GM19099 (cell line): ENCODE measurements around the gene TMEM184A.

ENCODE experiments used
- POLR2A ChIP-seq: IDR thresholded peaks from 3 replicates; pipeline ENCODE4 v1.6.1; 2011; ENCODE audit warnings: low read depth; ENCODE audit not compliant: insufficient read length; ENCODE audit errors: extremely low read depth

Gene TMEM184A

GRCh38 chr7:1533547-1534329 lies 22.3 kb downstream of the TMEM184A start:
- no peak for TF ChIP-seq POLR2A

DNA sequence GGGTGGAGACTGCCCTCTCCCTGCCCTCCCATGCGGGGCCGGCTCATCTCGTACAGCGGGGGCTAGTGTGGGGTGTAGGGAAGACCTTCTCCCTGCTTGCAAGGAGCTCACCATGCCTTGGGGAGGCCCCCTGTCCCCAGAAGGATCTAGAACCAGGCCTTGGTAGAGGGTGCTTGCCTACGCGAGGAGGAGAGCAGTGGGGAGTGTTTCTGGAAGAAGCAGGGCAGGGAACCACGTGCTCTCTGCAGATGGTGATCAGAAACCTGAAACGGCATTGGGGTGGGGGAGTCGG lies 22.8 kb downstream of the TMEM184A start:
- TF ChIP-seq POLR2A, result no peak

DNA sequence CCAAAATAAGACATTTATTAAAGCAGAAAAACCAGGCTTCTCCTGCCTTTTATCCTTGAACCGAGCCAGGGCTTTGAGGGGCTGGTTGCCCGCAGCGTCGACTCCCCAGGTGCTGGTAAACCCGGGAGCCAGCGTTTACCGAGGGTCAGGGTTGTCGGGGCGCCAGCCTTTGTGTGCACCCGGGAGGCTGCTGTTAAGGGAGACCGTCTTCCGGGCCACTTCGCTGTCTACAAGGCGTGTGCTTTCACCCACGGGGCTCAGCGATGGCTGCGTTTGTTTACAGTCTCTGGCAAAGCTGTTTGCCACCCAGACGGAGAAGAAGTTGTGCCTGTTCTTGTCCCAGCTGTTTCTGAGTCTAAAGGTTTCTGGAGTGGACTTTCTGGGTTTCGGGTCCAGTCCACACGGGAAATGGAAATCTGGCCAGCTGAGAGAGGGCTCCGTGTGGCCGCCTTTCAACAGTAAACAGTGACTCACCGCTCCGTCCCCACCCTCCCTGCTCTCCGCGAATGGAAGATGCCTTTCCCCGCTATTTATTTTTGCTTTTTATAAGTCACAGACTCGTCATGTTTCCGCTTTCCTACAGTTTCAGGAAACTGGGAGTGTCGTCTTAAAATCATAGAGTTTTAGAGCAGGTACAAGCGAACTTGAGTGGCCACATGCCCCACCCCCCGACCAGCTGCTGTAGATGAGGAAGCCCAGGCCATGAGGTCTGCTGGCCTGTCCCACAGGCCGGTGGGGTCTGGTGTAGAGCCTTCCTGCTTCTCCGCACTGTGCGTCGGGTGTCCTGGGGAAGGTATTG lies 23.4 kb downstream of the TMEM184A start:
- TF ChIP-seq POLR2A, result no peak

GRCh38 chr7:1531979-1532455 lies 24.0 kb downstream of the TMEM184A start:
- no peak for TF ChIP-seq POLR2A

DNA sequence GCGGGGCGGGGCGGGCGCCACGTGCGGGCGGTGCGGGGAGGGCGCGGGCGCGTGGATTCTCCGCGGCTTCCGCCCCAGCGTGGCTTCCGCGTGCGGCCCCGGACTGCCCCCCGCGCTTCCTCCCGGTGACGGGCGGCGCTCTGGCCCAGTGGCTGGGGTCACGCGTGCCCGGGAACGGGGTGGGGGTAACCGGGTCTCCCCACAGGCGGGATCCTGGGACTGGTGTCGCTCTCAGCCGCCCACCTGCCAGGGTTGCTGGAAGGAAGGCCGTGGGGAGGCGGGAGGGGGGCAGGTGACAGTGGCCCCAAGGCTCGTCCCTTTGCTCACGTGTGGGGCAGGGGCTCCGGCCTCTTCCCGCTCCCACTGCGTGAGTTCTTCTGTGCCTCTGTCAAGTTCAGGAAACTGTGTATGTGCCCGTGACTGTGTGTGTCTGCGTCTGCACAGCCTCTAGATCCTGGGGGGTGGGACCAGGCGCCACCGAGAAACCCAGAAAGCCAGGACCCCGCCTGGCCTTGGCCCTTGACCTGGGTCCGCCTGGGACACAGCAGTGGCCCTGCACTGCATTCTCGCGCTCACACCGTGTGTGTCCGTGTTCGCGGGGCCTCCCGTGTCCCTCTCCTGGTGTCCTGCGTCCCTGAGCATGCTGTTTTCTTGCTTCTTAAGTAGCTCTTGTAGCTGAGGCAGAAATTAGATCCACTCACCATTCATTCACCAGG lies 24.6 kb downstream of the TMEM184A start:
- no peak for TF ChIP-seq POLR2A

DNA sequence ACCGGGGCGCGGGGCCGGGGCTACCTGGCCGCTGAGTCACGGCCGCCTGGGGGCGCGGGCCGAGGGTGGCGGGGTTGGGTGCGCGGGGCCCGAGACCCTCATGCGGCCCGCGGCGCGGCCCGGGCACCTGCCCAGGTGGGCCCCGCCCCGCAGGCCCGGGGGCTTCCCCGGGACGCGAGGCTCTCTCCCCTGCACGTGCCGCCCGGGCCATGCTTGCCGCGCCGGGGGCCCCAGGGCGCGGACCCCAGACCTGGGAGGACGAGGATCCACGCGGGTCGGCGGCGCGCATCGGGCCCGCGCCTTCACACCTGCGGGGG lies 25.1 kb downstream of the TMEM184A start:
- TF ChIP-seq POLR2A, result no peak

DNA sequence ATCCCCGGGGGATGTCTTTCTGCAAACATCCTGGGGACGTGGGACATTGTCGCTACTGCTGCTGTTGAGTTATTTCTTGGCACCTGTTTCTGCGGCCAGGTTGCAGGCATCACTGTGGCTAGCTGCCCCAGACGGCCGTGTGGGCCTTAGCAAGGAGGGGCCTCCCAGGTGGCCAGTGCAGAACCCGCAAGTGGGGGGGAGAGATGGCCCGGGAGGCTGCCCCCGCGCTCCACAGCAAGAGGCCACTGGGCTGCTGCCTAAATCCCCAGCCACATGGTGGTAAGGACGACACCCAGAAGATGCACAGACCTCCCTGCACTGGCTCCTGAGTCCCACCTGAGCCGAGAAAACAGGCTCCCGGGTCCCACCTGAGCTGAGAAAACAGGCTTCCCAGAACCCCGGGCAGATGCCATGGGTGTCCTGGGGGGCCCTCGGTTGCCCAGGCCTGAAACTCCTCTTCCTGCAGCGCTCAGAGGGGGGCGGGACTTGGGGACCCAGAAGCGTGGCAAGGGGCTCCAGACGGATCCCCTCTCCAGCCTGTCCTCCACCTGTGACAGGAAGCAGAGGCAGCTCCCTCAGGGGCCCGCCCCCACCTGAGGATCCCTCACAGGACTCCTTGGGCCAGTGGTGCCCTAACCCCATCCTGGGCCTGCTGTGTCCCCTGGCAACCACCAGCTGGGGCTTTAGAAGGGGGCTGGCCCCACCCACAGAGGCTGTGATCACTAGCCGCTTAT lies 26.5 kb downstream of the TMEM184A start:
- no peak for TF ChIP-seq POLR2A

GRCh38 chr7:1526271-1526754 lies 29.7 kb downstream of the TMEM184A start:
- no peak for TF ChIP-seq POLR2A

DNA sequence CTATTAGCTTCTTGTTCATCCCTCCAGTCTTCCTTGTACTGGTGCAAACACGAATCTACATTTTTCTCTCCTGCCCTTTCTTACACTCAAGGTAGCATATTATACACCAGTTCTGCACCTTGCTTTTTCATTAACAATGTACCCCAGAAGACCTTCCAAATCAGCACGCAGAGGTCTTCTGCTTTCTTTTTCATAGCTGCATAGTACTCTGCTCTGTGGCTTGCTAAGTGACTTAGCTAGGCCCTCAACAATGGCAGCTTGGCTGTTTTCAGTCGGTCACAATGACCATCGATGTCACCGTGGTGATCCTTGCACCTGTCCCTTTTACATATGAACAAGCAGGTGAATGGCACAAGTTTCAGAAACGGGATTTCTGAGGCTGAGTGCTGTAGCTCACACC lies 30.6 kb downstream of the TMEM184A start:
- no peak for TF ChIP-seq POLR2A

DNA sequence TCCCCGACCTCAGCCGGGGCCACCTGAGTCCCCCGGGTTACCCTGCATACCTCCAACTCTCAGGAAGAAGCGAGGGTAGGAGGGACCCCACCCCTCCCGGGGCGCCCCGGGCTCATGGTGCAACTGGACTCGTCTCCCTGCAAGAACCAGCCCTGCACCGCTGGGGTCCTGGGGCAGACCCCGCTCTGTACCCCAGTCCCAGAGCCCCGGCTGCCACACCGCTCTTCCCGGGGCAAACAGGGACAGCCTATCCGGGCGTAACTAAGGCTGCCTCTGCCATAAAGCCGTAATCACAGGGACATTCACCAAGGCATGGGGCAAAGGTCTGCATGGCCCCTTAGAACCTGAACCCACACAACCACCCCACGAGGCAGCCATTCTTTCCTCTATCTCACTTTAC lies 32.2 kb downstream of the TMEM184A start:
- TF ChIP-seq POLR2A, result no peak

GRCh38 chr7:1523208-1523607 lies 32.8 kb downstream of the TMEM184A start:
- TF ChIP-seq POLR2A, result no peak

DNA sequence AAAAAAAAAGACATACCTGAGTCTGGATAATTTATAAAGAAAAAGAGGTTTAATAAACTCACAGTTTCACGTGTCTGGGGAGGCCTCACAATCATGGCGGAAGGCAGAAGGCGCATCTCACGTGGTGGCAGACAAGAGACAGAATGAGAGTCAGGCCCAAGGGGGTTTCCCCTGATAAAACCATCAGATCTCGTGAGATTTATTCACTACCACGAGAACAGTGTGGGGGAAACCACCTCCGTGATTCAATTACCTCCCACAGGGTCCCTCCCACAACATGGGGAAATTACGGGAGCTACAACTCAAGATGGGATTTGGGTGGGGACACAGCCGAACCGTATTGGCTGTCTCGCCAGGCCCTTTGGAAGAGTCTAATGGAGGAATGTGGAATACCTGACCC lies 34.5 kb downstream of the TMEM184A start:
- TF ChIP-seq POLR2A, result no peak

DNA sequence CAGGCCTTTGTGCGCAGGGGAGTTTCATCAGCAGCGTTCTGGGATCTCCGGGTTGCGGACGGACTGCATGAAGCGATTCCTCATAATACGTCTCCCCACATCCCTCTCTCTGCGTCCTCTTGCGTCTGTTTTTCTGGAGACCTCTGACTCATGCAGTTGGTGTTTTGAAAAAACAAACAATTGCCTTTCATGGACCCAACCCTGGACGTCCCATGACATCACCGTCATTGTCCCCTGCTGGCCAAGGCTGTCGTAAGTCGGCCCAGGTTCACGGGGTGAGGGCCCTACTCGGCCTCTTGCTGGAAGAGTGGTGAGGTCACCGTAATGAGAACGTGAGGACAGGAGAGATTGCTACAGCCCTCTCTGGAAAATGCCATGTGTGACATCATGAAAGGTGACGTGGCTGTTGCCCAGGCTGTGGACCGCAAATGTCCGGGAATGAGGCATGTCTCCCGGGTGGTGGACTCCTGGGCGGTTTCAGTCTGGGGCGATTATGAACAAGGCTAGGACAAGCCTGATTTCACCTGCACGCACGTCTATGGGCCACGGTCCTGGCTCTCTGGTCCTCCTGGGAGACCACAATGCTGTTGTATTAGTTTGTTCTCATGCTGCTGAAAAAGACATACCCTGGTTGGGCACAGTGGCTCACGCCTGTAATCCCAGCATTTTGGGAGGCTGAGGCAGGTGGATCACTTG lies 35.3 kb downstream of the TMEM184A start:
- TF ChIP-seq POLR2A, result no peak

DNA sequence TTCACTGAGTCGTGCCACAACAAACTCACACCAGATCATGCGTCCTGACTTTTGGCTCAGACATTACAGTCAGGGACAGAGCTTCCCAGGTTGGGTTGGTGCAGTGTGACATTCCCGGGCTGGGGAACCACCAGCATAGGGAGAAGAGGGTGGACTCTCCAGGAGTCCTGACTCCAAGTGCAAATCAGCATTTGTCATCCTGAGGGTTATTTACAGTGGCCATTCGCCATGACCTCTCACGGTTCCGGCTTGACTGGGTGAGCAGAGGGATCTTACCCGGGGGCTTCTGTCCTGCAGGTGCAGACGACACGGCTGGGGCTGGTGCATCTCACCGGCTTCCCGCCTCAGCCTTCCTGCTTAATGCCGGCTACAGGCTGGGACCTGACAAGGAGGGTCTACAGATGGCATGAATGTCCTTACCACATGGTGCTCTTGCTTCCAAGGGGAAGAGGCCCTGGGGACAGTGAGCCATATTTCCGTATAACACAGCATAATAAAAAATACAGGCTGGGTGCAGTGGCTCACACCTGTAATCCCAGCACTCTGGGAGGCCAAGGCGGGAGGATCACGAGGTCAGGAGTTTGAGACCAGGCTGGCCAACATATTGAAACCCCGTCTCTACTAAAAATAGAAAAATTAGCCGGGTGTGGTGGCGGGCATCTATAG lies 39.3 kb downstream of the TMEM184A start:
- TF ChIP-seq POLR2A, result no peak
